SK-MEL-5 (cell line): ENCODE data around the gene REC114. TPM values are rescaled to one million over a fixed set of nuclear protein-coding genes. Genes with fewer than 3 reads are reported as not detected.
"Not testable (repeated sequence)": the region's sequence is repeated elsewhere in the genome, so short reads cannot be mapped to it uniquely, and the experiment has no call there.

ENCODE experiments used
- DNase-seq: peaks from one replicate; pipeline ENCODE4 v3.0.0-alpha.2; 2016; ENCODE audit warnings: low read depth, low spot score
- in situ Hi-C: cut with HindIII; loops from 2 replicates; pipeline ENCODE4 v1.10.0; 2016; ENCODE audit warnings: low sequenced_read_pairs, high pct_unique_total_duplicates, low pct_unique_long_range_greater_than_20kb
- total RNA-seq: library from RNA; depleted of rRNA; stranded (reverse); fragments of >200 nt; shearing (Covaris generic); gene quantifications from 2 replicates; pipeline ENCODE4 v1.2.3, GENCODE V29; 2014

Gene REC114
- total RNA-seq, 1 experiment from 2014 or later = not detected

- DNase-seq = no peak
- in situ Hi-C loops = no loop called here
These were observed 61.9 kb downstream of the REC114 start for GRCh38 chr15:73504885-73505284.

- no peak for DNase-seq
- in situ Hi-C loops = no loop called here
These were observed 72.6 kb downstream of the REC114 start for GRCh38 chr15:73515527-73515926.

- in situ Hi-C loops = no loop called here
- DNase-seq = peak; percentile 28
These were observed 74.6 kb downstream of the REC114 start for GRCh38 chr15:73517566-73517965.

- no peak for DNase-seq
- in situ Hi-C loops = no loop called here
These were observed 75.4 kb downstream of the REC114 start for GRCh38 chr15:73518180-73518862.

GRCh38 chr15:73518876-73519733, 76.1 kb downstream of the REC114 start:
- DNase-seq = no peak
- in situ Hi-C loops = no loop called here

GRCh38 chr15:73522011-73522410, 79.0 kb downstream of the REC114 start:
- in situ Hi-C loops = no loop called here
- DNase-seq = no peak

- DNase-seq = no peak
- in situ Hi-C loops = no loop called here
These were observed 82.0 kb downstream of the REC114 start for GRCh38 chr15:73524919-73525318.

GRCh38 chr15:73527598-73527997, 84.6 kb downstream of the REC114 start:
- in situ Hi-C loops = no loop called here

GRCh38 chr15:73530649-73531048, 87.7 kb downstream of the REC114 start:
- in situ Hi-C loops = no loop called here
- DNase-seq = no peak

More at GRCh38 chr15:73527598-73527997, 84.6 kb downstream of the REC114 start:
- DNase-seq = no peak

GRCh38 chr15:73538123-73538522, 95.2 kb downstream of the REC114 start:
- DNase-seq = no peak
- in situ Hi-C loops = no loop called here

GRCh38 chr15:73538563-73539211, 95.7 kb downstream of the REC114 start:
- DNase-seq = no peak
- in situ Hi-C loops = no loop called here

- DNase-seq = no peak
- in situ Hi-C loops = no loop called here
These were observed 96.5 kb downstream of the REC114 start for GRCh38 chr15:73539212-73540128.

- DNase-seq = no peak
- in situ Hi-C loops = no loop called here
These were observed 97.2 kb downstream of the REC114 start for GRCh38 chr15:73540161-73540560.

GRCh38 chr15:73541479-73541878, 98.5 kb downstream of the REC114 start:
- in situ Hi-C loops = no loop called here
- DNase-seq = no peak

- DNase-seq, in situ Hi-C loops: not testable (repeated sequence)
These were observed 106.0 kb downstream of the REC114 start for GRCh38 chr15:73548925-73549324.

GRCh38 chr15:73550190-73550589, 107.2 kb downstream of the REC114 start:
- in situ Hi-C loops = no loop called here
- DNase-seq = no peak

GRCh38 chr15:73555080-73555479, 112.1 kb downstream of the REC114 start:
- no peak for DNase-seq
- in situ Hi-C loops = no loop called here
